HG03108 (cell line): Measurements from ENCODE around the gene CCDC89.

Experiments
- ATAC-seq: cut with Tn5 transposase; IDR thresholded peaks from one replicate; pipeline ENCODE4 v1.9.1; 2021; ENCODE audit warnings: moderate library complexity; ENCODE audit not compliant: unreplicated experiment

The CCDC89 gene

DNA sequence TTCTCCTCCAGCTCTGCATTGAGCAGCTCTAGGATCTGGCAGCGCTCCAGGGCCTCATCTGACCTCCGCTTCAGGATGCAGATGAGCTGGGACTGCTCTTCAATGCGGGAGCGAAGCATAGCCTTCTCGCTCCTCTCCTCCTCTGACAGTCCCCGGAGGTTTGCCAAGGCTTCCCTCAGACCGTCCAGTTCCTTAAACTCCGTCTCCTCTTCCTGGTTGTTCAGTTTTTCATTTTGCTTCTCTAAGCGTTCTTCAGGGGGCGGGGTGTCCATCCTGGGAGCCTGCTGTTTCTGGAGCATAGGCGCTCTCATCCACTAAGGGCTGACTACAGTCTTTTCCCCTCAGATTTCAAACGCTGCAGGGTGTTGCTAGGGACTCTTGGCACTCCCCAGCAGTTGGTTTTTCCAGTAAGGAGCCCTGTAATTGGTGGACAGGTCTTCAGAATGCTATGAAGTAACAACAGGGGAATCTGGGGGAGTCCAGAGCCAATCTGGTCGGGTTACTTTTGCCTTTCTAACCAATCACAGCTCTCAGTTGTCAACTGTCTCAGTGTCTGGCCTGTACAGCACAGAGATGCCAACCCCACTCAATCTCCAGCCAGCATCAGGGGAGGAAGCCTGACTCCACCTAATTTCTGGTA is at the start of gene CCDC89:
Gene CCDC89, minus strand, starts transcription at position 376 of the 640 bp plus-strand sequence. Its CDS starts 65 bp downstream, at position 311.
- ATAC-seq: no peak

DNA sequence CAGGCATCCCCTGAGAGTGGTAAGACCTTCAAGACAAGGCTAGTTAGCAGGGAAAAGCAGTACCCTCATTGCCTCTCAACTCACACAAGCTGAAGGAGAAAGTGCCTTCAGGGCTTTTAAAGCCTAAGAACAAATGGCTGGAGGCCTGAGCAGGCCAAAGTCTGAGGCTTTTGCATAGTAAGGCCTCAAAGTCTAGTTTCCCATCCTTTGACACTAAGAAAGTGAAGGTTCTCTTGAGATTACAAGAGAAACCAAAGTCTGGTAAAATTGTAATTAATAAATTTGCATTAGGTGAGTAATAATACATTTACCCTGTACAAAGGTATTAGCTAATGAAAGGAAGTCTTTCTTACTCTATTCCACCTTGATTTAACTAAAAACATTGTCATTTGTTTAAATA is 47.0 kb upstream of the CCDC89 start:
- peak; percentile 76 for ATAC-seq

DNA sequence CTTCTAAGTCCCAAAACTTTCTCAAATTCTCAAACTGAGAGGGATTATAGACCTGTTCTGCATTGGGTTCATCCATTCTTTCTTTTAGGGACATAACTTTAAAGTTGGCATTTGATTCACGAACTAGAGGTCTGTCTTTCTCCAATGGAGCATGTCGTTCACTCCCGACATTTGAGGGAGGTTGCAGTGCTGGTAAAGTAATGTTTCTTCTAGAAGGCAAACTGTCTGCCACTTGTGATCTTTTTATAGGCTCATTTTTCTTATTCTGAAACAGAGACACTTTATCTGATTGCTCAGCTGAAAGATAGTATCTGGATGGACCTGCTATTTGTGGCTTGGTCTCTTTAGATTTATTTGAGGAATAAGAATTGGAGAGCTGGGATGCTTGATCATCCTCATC is 40.4 kb upstream of the CCDC89 start:
- no peak for ATAC-seq

DNA sequence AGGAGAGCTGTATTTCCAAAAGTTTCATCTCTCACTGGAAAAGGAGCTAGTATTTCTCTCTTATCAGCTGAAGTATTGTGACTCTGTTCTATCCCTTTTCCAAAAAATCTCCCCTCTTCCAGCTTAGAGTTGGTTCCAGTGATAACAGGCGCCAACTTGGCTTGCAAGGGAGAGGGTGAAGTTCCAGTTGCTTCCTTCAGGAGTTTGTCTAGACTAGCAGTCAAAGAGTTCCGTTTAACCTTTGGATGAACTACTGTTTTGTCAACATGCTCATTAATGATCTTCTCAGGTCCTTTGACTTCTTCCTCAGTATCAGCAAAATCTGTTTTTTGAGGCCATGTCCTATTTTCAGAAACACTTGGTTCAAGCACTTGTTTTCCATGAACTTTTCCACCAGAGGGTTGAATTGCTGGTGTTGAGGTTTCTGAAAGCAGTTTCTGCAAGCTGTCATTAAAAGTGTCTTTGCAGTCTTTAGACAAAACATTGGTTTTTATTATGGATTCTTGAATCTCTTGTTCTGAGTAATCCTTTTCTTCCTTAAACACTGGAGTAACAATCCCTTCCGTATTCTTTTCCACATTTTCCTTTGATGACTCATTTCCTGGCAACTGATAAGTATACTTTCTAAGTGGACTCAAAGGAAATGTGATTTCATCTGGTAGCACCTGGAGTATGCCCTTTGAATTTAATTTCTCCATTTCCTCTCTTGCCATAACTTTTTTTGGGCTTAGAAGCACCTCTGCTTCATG is 39.7 kb upstream of the CCDC89 start:
- ATAC-seq: no peak

DNA sequence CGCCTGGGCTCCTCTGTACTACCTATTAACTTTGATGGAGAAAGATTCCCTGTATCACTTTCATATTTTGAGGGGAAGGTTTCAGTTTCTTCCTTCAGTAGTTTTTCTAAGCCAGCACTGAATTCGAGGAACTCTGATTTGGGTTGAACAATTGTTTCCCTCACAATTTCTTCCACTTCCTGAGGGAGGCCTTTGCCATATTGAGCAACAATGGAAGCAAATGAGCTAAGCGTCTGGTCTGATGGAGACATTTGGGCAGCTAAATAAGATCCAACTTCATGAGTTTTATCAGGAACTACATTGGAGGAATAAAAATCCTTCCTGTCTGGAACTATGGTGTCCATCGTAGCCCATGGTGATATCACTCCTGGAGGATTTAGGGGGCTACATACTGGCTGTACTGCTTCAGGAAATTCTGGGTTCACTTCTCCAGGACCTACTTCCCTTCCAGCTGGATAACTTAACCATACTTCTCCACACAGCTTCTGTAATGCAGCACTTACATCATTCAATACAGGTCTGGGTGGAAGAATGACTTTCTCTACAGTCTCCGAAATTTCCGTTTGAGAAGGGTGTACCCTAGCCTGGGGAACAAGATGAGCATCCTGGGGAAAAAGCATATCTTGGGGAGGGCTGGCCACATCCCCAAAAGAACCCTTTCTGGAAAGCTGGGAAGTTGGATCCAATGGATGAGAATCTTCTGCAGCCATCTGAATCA is 38.9 kb upstream of the CCDC89 start:
- no peak for ATAC-seq

DNA sequence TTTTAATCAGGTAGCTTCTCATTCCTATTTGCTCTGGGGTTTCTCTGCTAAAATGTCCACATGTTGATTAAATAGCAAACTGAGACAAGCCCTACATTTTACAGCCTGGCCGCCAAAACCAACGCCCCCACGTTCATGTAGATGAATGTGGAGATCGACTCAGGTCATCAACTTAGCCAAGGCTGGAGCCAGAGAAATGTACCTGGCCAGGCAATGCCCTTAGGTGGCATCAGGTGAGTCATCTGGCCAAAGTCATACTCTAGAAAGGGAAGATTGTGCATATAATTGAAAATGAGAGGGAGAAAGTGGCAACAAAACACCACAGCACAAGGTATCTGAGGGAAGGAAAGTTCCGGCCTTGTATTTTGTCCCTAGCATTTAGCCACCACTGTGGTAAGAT is 37.1 kb upstream of the CCDC89 start:
- ATAC-seq: no peak

DNA sequence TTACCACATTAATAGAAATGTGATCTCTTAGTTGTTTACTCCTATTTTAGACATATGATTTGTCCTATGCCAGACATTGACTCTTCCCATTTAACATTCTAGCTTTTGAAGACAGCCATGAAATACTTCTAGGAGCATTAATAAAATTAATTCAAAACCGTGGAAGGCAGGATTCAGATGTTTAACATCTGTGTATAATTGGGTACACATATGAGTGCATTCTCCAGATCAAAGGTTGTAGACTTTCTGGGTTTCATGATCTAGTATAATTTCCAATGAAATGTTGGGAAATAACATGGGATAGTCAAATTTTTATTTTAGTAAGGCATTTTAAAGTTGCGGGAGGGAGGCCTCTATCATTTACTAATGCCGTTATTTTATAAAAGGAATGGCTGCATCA is 35.2 kb upstream of the CCDC89 start:
- ATAC-seq: no peak

DNA sequence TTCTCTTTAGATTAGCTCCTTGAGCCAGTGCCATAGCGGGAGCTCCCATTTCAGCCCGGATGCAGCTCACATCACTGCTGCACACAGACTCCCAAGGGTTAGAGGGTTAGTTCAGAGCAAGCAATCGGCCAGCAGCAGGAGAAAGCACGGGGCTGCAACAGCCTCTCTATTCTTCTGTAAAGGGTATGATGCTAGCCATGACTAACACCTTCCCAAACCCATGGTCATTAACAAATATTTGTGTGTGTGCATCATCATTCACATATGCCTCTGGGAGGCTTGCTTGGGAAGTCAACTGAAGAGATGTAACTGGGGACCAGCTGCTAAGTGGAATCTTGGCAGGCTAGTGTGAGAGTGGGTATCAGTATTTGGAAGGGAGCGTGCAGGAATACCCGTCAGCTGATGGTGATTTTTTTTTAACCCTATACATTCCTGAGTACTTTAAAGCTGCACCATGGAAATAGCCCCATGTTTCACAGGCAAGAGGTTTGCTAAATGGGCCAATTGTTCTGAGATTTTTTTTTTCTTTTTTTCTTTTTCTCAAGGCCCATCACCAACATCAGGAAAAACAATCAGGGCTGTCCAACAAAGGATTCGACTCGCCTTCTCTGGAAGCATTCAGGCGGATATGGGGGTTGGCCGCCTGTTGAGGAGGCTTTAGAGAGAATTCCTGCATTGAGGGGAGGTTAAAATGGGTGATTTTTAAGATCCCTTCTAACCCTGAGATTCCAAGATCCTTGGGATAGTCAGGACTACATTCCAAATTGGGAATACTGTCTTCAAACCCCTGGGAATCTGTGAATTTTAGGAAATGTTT is 33.2 kb upstream of the CCDC89 start:
- ATAC-seq: no peak

DNA sequence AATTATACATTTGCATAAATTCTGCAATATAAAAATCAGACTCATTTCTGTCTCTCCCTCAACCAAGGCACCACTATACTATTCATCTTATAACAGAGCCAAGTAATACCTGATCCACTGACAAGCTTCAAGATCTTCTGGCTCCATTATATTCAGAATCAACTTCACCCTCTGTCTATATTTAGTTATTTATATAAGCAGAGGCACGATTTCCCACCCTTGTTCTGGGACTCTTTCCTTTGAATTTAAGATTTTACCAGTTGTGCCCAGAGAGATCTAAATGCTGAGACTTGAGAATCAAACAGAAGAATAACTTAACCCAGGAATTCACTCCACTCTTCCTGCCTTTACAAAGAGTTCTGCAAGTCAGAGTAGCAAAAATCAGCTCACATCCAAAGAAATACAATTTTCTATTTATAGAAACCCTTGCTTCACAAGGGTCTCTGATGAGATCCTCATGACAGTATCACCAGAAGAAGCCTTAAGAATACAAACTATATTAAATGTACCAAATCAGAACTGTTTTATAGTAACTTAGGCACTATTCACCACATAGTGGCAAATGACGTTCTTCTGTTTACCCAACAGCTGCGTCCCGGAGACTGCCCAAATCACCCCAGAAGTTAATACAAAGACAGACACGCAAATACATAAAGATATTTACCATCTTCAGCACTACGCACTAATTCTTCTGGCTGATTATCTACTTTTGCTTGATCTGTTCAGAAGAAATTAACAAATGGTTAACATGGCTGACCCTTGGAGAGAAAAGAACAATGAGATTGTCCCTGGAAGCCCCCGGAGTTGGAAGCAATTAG is 32.3 kb upstream of the CCDC89 start:
- ATAC-seq: no peak

DNA sequence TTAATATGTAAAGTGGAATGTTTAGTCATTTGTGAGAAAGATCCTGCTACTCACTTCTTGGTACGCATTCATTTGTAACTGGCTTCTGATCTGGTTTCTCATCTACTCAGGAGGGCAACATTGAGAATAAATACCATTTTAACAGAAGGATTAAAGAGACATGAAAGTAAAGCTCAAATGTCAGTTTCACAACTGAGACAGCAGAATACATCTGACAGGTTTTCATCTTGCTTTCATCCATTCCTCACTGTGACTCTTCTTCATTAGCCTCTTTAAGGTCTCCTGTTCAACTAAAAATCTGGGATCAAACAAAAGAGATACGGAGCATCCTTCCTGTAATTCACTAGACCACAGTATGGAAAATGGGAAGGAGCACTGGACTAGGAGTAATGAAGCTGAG is 31.4 kb upstream of the CCDC89 start:
- no peak for ATAC-seq

DNA sequence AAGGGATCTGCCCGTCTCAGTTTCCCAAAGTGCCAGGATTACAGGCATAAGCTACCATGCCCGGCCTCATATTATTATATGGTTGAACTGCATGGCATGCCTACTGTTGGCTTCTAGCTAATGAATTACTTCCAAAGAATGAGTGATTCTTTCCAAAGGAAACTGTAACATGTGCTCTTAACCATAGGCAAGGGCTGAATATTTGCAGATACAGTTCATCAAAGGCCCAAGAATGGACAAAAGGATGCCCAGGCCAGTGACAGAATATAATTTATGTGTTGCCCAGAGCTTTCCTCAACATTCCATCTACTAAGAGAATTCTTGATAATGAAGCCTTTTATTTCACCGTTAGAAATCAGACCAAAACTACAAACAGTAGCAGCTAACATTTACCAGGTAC is 27.0 kb upstream of the CCDC89 start:
- no peak for ATAC-seq

DNA sequence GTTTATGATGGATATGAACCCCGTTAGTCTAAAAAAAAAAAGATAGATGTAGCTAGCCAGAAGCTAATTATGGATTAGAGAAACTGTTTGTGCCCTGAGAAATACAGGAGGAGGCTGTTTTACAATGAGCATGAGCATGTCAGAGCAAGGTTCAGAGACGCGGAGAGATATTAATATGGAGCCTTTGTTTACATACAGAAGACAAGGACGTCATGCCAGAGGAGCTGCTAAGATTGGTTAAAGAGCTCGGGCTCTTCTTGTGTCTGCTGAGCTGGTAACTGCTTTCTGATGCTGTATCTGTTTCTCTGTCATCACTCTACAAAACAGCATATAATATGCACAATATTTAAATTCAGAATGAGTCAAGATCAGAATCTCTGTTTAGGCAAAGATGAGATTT is 24.9 kb upstream of the CCDC89 start:
- ATAC-seq: no peak

DNA sequence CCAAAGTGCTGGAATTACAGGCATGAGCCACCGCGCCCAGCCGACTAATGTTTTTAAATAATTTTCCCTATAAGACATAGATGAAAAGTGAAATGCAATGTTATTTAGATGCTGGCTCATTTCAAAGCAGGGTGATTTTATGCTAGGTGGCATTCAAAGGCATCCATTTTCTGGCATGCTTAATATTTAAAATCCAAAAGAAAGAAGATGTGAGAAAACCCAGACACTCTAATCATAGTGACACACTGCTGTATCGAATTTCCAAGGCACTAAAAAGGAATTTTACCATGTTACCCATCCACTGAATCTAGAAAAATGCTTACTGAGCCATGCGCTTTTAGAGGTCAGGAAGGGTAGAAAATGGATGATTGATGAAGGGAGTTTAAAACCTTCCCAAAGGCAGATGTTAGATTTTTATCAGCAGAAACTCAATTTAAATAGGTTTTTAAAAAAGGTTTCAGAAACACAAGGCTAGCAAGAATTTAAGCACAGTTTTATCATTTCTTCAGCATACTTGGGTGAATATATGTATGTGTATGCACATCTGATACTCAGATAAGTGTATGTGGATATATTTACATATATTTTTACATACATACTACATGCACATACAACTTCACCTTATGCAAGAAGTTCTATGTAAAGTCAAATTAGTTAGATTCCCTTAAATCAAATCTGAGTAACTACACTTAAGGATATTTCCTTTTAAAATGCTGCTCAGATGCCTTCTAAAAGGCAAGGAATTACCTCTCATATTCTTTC is 24.1 kb upstream of the CCDC89 start:
- no peak for ATAC-seq

DNA sequence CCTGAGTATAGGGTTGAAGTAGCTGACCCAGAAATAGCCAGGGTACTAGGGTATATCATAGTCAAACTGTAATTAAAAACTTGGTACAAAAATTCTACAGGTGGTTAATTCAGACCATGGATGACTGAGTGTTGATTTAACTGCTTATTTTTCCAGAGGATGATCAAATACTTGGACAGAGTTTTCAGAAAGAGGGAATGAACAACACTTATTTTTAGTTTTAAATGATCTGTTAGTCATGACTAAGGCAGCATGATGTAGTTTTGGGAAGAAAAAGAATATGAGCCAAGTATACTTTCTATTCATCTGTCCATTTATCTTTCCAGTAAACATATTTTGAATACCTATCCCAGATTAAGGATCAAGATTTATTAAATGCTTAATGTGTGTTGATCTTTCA is 19.8 kb upstream of the CCDC89 start:
- no peak for ATAC-seq

DNA sequence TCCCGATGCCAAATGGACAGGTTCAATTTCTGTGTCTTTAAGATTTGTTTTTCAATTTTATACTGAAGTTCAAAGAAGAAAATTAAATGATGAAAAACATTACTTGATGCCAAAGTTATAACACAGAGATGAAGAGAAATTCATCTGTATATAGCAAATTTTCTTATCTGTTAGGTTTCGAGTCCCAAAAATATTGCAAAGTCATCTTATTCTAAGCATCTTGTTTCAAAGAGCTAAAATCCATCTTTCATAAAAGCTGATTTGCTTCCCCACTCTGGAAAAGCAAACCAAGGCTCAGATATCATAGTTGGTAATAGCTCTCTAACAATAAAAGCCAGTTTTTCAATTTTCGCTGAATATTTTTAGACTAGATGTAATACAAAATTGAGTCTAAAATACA is 19.0 kb upstream of the CCDC89 start:
- ATAC-seq: no peak

DNA sequence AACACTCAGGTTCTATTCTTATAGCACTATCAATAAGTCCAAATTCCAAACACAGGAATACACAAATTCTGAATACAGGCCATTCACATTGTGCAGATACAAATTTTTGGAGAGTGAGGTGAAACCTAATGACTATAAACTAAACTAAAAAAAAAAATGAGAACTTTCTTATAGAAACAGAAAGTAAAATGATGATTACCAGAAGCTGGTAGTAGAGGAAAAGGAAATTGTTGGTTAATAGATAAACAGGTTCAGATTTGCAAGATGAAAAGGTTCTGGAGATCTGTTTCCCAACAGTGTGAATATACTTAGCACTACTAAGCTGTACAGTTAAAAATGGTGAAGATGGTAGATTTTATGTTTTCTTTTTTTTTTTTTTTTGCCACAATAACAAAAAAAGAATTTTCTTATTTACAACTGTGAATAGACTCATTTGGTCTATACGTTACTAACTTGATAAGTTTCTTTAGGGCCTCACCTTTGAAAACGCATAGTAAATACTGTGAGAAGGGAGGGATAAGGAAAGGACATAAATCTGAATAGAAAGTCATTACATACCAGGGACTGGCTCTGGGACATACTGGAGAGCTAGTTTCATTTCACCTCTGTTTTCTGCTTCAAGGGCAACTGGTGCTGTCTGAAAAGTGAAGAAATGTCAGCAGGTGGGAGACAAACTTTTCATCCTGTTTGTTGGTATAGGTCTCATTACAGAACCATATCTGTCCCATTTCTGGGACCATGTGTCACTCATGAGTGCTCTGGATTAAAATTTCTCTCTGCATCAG is 14.2 kb upstream of the CCDC89 start:
- ATAC-seq: peak; percentile 92

DNA sequence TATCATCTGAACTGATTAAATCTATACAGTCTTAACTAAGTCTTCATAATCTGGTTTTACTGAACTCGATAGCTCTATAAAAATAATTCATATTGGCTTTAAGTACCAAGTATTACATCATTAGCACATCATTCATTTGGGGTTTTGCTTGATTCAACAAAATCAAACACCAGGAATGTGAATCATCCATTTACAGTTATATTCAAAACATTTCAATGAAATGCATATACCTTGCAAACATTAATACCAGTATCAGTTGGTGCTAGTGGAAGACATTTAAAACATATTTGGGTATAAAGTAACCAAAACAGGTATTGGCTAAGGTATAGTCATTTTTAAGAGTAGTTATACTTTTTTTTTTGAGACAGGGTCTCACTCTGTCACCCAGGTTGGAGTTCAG is 12.2 kb upstream of the CCDC89 start:
- ATAC-seq: no peak

DNA sequence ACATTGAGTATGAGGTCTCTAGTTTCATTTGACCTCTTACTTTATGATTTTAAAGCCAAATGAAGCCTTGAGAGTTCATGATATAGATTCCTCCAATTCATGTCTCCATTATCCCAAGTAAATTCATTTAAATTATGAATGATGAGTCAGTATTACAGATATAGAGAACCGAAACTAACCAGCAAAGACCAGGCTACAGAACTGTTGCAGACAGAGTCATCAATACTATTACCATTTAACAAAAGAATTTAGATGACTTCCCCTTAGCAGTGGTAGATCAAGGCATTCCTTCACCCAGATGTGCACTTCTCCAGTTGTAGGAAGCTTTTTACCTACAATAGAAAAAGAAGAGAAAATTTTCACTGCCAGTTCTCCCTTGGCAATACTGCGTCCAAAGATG is 11.8 kb upstream of the CCDC89 start:
- no peak for ATAC-seq

DNA sequence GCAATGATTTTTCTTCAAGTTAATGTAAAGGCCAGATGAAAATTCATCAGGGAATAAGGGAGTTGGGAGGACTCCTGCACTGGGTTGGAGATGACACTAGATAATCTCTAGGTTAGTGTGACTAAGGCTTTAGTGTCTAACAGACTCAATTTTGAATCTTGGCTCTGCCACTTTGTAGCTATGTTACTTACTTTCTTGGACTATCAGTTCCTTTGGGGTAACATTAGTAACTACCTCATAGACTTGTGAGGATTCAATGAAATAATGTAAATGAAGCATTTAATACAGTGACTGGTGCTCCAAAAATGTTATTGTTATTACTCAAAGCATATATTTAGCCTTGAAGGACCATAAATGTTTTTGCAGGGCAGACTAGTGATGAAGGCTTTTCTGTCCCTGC is 9.6 kb upstream of the CCDC89 start:
- no peak for ATAC-seq
